BLaER1 treated with 17β-estradiol and CSF1 and Interleukin-3, amounts not matched to agents 10 nM and 100 nM (cell line): Measurements from ENCODE around the gene ZNF511.
"Not testable (repeated sequence)": the region's sequence is repeated elsewhere in the genome, so short reads cannot be mapped to it uniquely, and the experiment has no call there.

Experiments used
- H3K27ac ChIP-seq, 11 experiments: shearing (Covaris generic); formaldehyde crosslinking; 2 replicates each; pipeline ENCODE4 v1.8.1; 2022
- H3K27me3 ChIP-seq, 11 experiments: shearing (Covaris generic); formaldehyde crosslinking; 2 replicates each; pipeline ENCODE4 v1.8.1; 2022
- H3K36me3 ChIP-seq, 11 experiments: shearing (Covaris generic); formaldehyde crosslinking; 2 replicates each; pipeline ENCODE4 v1.8.1; 2022
- H3K4me1 ChIP-seq, 10 experiments: shearing (Covaris generic); formaldehyde crosslinking; 2 replicates each; pipeline ENCODE4 v1.8.1; 2022
- H3K4me2 ChIP-seq, 11 experiments: shearing (Covaris generic); formaldehyde crosslinking; 2 replicates each; pipeline ENCODE4 v1.8.1; 2022
- H3K4me3 ChIP-seq, 10 experiments: shearing (Covaris generic); formaldehyde crosslinking; 2 replicates each; pipeline ENCODE4 v1.8.1; 2022
- H3K9ac ChIP-seq, 11 experiments: shearing (Covaris generic); formaldehyde crosslinking; 2 replicates each; pipeline ENCODE4 v1.8.1; 2022
- H3K9me3 ChIP-seq, 11 experiments: shearing (Covaris generic); formaldehyde crosslinking; replicated peaks in 1 of 11; 2 replicates each; pipeline ENCODE4 v1.8.1; 2022
- H4K20me1 ChIP-seq, 11 experiments: shearing (Covaris generic); formaldehyde crosslinking; 2 replicates each; pipeline ENCODE4 v1.8.1; 2022
- Cebpa-rat ChIP-seq, 11 experiments: shearing (Covaris generic); IDR thresholded peaks; 2 replicates each; pipeline ENCODE4 v1.8.1; 2022

ZNF511 gene

DNA sequence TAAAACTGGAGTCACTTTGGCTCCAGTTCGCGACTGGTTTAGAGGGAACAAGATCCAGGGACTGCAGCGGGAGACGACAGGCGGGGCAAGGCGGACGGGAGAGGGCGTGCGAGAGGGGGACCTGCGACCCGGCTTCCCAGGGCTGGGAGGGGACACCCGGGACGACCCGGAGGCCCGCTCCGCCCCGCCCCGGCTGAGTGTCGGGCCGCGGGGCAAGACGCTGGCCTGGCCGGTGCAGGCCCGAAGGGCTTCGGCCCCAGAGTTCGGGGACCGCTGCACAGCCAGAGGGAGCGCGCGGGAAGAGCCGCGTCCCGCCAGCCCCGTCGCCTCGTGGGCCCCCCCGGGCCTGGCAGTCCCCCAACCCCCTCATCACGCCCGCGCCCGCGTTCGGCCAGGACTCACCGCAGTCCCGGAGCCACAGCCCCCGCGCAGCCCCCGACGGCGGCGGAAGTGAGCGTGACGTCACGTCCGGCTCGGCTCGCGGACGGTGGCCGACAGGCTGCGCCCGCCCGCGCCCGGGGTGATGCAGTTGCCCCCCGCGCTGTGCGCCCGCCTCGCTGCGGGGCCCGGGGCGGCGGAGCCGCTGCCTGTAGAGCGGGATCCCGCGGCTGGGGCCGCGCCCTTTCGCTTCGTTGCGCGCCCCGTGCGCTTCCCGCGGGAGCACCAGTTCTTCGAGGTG lies at the start of gene ZNF511, which contains the start of gene TUBGCP2:
Gene ZNF511, plus strand, starts transcription at position 494 of the 679 bp plus-strand sequence. Its CDS starts 30 bp downstream, at position 524.
Gene TUBGCP2, minus strand, starts transcription at position 452 of the 679 bp plus-strand sequence. CDS start 5,931 bp downstream, outside the sequence.
- H3K4me3 ChIP-seq = peak within 1 kb of the TSS; percentile 87 to 100 (median 95)
- TF ChIP-seq Cebpa-rat (IDR thresholded peaks at IDR 0.05) = no peak
- peak within 1 kb of the TSS; percentile 94 to 98 (median 97) for H3K27ac ChIP-seq

GRCh38 chr10:133259602-133259989 lies 49.1 kb upstream of the ZNF511 start:
- Histone ChIP-seq H3K27ac (peak overlapping the region; percentile 91 to 100 (median 96); a peak in 21 of 22 replicates), H3K4me2 (peak overlapping the region; percentile 86 to 100 (median 97)), H3K9me3 (no peaks in the 10 kb centered on the region), H3K4me1 (peaks cover 87 to 93% (median 91%) of the 10 kb centered on the region in 10 experiments), H3K36me3 (no peaks in the 10 kb centered on the region), H4K20me1 (peaks cover 0 to 20% (median 0%) of the 10 kb centered on the region in 11 experiments; a peak in 6 of 22 replicates), H3K27me3 (peaks cover 0 to 19% (median 6%) of the 10 kb centered on the region in 11 experiments; a peak in 10 of 22 replicates), H3K4me3 (peak overlapping the region in 8 of 10 experiments; percentile 10 to 75 (median 54); a peak in 15 of 20 replicates), H3K9ac (peak overlapping the region; percentile 78 to 95 (median 85); a peak in 20 of 22 replicates)
- TF ChIP-seq Cebpa-rat (IDR thresholded peaks at IDR 0.05) = no peak

More for the DNA sequence above, at the start of gene ZNF511, which contains the start of gene TUBGCP2:
- H3K4me2 ChIP-seq = peak within 1 kb of the TSS; percentile 89 to 99 (median 95)
- no peaks in the 10 kb centered on the region for H3K27me3 ChIP-seq
- H3K4me1 ChIP-seq = peaks cover 37 to 54% (median 47%) of the 10 kb centered on the region in 10 experiments
- no peaks in the 10 kb centered on the region for H3K9me3 ChIP-seq
- peak within 1 kb of the TSS; percentile 93 to 98 (median 97) for H3K9ac ChIP-seq
- H4K20me1 ChIP-seq = peaks cover 36 to 93% (median 73%) of the 10 kb centered on the region in 11 experiments
- H3K36me3 ChIP-seq = peaks cover 35 to 60% (median 43%) of the 10 kb centered on the region in 11 experiments

DNA sequence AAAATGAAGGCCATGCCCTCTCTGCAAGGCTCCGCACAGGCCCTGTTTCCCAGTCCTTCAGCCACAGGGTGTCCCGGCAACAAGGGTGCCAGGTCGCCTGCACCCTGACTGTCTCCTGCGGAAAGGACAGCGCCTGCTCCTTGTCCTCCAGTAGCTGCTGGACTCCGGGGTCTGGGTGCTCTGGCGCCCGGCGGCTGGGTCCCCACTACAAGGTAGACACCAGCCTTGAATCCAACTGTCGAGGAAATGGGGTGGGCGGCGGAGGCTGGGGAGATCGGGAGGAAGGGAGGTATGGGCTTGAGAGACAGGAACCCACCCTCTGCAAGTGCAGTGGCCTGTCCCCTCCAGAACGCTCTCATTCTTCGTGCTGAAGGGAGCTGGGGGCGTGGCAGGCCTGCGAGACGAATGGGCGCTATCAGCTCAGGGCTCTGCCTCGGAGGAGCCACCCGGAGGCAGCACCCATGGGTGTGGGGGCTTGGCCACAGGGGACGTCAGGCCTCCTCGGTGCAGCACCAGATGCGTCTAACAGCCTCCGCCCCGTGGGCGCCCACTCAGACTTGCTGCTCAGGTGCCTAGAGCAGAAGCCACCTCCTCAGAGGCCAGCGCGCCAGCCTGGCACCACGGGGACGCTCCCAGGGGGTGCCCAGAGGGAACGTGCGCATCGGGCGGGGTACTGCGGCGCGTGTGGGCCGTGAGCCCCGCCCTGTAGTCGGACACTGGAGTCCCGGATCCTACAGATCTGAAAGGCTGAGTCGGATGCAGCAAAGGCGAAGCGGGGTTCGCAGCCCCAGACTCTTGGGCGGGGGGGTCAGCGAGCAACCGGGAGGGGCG lies 47.6 kb upstream of the ZNF511 start:
- peak overlapping the region; percentile 86 to 100 (median 97) for H3K4me2 ChIP-seq
- no peaks in the 10 kb centered on the region for H3K9me3 ChIP-seq
- peaks cover 0 to 20% (median 0%) of the 10 kb centered on the region in 11 experiments; a peak in 6 of 22 replicates for H4K20me1 ChIP-seq
- H3K36me3 ChIP-seq = no peaks in the 10 kb centered on the region
- H3K9ac ChIP-seq = peak overlapping the region; percentile 82 to 90 (median 86)
- peaks cover 75 to 92% (median 82%) of the 10 kb centered on the region in 10 experiments for H3K4me1 ChIP-seq
- peak overlapping the region; percentile 81 to 100 (median 92) for H3K27ac ChIP-seq
- peak overlapping the region; percentile 57 to 75 (median 64) for H3K4me3 ChIP-seq
- no peak for TF ChIP-seq Cebpa-rat (IDR thresholded peaks at IDR 0.05)
- peaks cover 0 to 19% (median 6%) of the 10 kb centered on the region in 11 experiments; a peak in 10 of 22 replicates for H3K27me3 ChIP-seq

DNA sequence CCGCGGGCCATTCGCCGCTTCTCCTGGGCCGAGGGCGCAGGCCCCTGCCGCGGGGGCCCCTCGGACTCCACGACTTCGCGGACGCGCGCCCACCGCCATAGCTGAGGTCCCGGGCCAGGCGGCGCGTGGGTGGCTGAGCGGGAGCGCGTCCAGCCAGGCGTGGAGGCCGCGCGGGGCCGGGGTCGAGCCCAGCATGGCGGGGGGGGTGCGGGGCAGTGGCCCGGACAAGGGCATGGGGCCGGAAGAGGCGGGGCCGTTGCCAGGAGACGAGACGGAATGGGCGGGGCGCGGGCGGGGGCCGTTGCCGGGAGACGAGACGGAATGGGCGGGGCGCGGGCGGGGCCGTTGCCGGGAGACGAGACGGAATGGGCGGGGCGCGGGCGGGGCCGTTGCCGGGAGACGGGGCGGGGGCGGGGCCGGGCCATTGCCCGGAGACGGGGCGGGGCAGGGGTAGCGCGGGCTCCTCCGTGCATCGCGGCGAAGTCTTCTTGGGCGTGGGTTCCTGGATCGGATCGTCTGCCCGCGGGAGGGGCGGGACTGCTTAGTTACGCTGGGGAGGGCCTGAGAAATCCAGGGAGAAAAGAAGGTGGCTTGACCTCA lies 46.9 kb upstream of the ZNF511 start:
- no peaks in the 10 kb centered on the region for H3K9me3 ChIP-seq
- H3K4me3 ChIP-seq = peak overlapping the region; percentile 57 to 75 (median 64)
- H3K4me2 ChIP-seq = peak overlapping the region; percentile 86 to 100 (median 97)
- H3K9ac ChIP-seq = peak overlapping the region; percentile 82 to 90 (median 86)
- H3K36me3 ChIP-seq = no peaks in the 10 kb centered on the region
- TF ChIP-seq Cebpa-rat (IDR thresholded peaks at IDR 0.05) = no peak
- peaks cover 68 to 89% (median 75%) of the 10 kb centered on the region in 10 experiments for H3K4me1 ChIP-seq
- peak overlapping the region; percentile 81 to 100 (median 92) for H3K27ac ChIP-seq
- H4K20me1 ChIP-seq = peaks cover 0 to 23% (median 0%) of the 10 kb centered on the region in 11 experiments; a peak in 6 of 22 replicates
- peaks cover 0 to 19% (median 6%) of the 10 kb centered on the region in 11 experiments; a peak in 10 of 22 replicates for H3K27me3 ChIP-seq

DNA sequence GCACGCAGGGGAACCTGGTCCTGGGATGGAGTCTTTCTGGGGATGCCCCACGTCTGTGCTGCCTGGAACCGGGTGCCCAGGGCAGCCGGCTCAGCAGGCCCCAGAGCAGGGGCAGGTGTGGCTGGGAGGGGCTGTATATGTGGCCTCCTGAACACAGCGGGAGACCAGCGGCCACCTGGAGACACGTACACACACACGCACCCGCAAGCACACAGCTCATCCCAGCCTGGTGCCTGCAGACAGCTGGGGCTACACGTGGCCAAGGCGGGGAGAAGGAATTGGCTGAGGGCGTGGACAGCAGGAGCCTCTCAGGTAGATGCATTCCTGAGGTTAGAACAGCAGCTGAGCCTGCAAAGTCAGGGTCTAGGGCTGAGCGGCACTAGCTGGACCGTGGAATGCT lies 46.0 kb upstream of the ZNF511 start:
- peak overlapping the region in 6 of 10 experiments; percentile 31 to 57 (median 46); a peak in 9 of 20 replicates for H3K4me3 ChIP-seq
- H3K27ac ChIP-seq = peak overlapping the region in 5 of 11 experiments; percentile 8 to 48 (median 37); a peak in 6 of 22 replicates
- TF ChIP-seq Cebpa-rat (IDR thresholded peaks at IDR 0.05) = no peak
- H4K20me1 ChIP-seq = peaks cover 0 to 23% (median 0%) of the 10 kb centered on the region in 11 experiments; a peak in 6 of 22 replicates
- H3K4me1 ChIP-seq = peaks cover 60 to 81% (median 66%) of the 10 kb centered on the region in 10 experiments
- H3K27me3 ChIP-seq = peaks cover 0 to 19% (median 6%) of the 10 kb centered on the region in 11 experiments; a peak in 10 of 22 replicates
- H3K9ac ChIP-seq = peak overlapping the region in 6 of 11 experiments; percentile 26 to 66 (median 47); a peak in 8 of 22 replicates
- H3K36me3 ChIP-seq = peaks cover 0 to 5% (median 0%) of the 10 kb centered on the region in 11 experiments; a peak in 2 of 22 replicates
- no peaks in the 10 kb centered on the region for H3K9me3 ChIP-seq
- peak overlapping the region; percentile 71 to 94 (median 79) for H3K4me2 ChIP-seq

DNA sequence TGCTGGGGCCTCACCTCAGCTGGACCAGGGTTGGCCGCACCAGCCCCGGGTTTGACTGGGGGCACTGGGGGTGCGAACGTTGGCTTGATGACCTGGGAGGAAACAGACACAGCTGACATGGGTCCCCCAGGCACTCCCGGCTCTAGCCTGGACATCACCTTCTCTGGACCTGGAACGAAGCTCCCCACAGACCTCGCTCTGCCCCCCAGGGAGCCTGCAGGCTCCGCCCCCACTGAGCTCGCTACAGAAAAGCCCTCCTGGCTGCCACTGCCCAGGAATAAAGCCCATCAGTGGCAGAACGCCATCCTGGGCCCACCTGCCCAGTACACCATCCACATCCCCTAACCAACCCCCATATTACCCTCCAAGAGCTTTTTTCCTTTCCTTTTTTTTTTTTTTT lies 45.0 kb upstream of the ZNF511 start:
- H3K36me3 ChIP-seq = peaks cover 0 to 14% (median 0%) of the 10 kb centered on the region in 11 experiments; a peak in 6 of 22 replicates
- H3K9ac ChIP-seq = peak overlapping the region in 1 of 11 experiments; percentile 10; a peak in 1 of 22 replicates
- H3K9me3 ChIP-seq = no peaks in the 10 kb centered on the region
- no peak overlapping the region for H3K4me3 ChIP-seq
- TF ChIP-seq Cebpa-rat (IDR thresholded peaks at IDR 0.05) = no peak
- no peak overlapping the region for H3K27ac ChIP-seq
- H3K27me3 ChIP-seq = peaks cover 0 to 19% (median 6%) of the 10 kb centered on the region in 11 experiments; a peak in 10 of 22 replicates
- H4K20me1 ChIP-seq = peaks cover 0 to 14% (median 0%) of the 10 kb centered on the region in 11 experiments; a peak in 6 of 22 replicates
- H3K4me2 ChIP-seq = peak overlapping the region; percentile 34 to 91 (median 78); a peak in 20 of 22 replicates
- H3K4me1 ChIP-seq = peaks cover 50 to 71% (median 56%) of the 10 kb centered on the region in 10 experiments

GRCh38 chr10:133264461-133264860 lies 44.3 kb upstream of the ZNF511 start:
- H3K4me3 ChIP-seq = no peak overlapping the region
- peaks cover 0 to 16% (median 0%) of the 10 kb centered on the region in 11 experiments; a peak in 7 of 22 replicates for H4K20me1 ChIP-seq
- peaks cover 0 to 22% (median 0%) of the 10 kb centered on the region in 11 experiments; a peak in 7 of 22 replicates for H3K36me3 ChIP-seq
- peak overlapping the region; percentile 9 to 91 (median 78); a peak in 19 of 22 replicates for H3K4me2 ChIP-seq
- no peak for TF ChIP-seq Cebpa-rat (IDR thresholded peaks at IDR 0.05)
- peaks cover 50 to 65% (median 57%) of the 10 kb centered on the region in 10 experiments for H3K4me1 ChIP-seq
- no peak overlapping the region for H3K9ac ChIP-seq
- H3K27ac ChIP-seq = no peak overlapping the region
- H3K27me3 ChIP-seq = peaks cover 0 to 19% (median 6%) of the 10 kb centered on the region in 11 experiments; a peak in 9 of 22 replicates
- no peaks in the 10 kb centered on the region for H3K9me3 ChIP-seq

- Histone ChIP-seq H4K20me1 (peaks cover 0 to 22% (median 0%) of the 10 kb centered on the region in 11 experiments; a peak in 8 of 22 replicates), H3K27me3 (peaks cover 0 to 19% (median 6%) of the 10 kb centered on the region in 11 experiments; a peak in 9 of 22 replicates), H3K4me1 (peaks cover 50 to 65% (median 54%) of the 10 kb centered on the region in 10 experiments), H3K4me2 (peak overlapping the region in 5 of 11 experiments; percentile 75 to 83 (median 78); a peak in 10 of 22 replicates), H3K36me3 (peaks cover 0 to 28% (median 0%) of the 10 kb centered on the region in 11 experiments; a peak in 8 of 22 replicates)
- not testable (repeated sequence) for H3K27ac ChIP-seq, H3K9me3 ChIP-seq, H3K4me3 ChIP-seq, H3K9ac ChIP-seq
These were observed 43.7 kb upstream of the ZNF511 start for GRCh38 chr10:133265052-133265451.
